ENCODE data around the gene BLVRA.
"Not testable (repeated sequence)": the region's sequence is repeated elsewhere in the genome, so short reads cannot be mapped to it uniquely, and the experiment has no call there.

Gene BLVRA

DNA sequence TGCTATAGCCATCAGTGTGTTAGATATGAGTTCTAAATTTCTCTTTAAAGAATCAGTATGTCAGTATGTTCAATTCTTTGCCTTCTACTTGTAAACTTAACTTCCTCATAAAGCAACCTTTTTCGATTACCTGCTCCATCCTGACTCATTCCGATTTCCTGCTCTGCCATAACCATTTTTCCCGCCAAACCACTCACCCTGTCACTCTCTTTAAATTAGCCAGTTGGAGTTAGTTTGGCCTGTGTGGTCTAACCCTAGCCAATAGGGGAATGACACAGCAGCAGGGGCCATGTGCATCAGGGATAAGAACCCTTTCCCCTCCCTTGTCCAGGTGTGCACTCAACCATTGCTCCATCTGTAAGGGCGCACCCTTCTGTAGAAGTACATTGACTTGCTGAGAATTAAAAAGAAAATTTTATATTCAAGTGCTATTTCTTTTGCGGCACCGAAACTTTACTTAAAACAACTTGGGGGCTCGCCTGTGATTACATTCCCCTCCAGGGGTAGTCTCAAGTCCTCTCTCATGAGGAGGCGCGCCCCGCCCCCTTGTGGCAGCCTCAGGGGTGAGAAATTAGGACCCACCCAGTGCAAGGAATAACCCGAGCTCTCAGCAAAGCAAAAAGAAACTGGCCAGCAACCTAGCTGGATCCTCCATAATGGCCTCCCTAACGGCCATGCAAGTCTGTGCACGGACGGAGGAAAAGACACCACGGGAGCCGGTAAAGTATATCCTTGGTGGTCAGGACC lies 51.9 kb downstream of the BLVRA start:
- not testable (repeated sequence) for DNase-seq

DNA sequence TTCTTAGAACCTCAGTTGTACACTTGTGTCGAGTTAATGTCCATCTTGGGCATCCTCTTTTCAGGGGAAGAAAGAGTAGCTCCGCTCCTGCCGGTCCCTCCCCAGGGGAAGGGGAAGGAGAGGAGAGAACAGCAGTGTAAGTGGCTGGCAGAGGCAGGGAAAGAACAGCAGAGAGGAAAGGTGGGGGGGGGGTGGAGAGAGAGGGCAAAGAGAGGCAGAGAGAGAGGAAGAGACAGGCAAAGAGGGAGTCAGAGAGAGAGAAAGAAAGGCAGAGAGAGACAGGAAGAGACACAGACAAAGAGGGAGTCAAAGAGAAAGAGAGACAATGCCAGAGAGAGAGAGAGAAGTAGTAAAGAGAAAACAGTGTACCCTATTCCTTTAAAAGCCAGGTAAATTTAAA lies 56.9 kb downstream of the BLVRA start:
- no peak for DNase-seq

DNA sequence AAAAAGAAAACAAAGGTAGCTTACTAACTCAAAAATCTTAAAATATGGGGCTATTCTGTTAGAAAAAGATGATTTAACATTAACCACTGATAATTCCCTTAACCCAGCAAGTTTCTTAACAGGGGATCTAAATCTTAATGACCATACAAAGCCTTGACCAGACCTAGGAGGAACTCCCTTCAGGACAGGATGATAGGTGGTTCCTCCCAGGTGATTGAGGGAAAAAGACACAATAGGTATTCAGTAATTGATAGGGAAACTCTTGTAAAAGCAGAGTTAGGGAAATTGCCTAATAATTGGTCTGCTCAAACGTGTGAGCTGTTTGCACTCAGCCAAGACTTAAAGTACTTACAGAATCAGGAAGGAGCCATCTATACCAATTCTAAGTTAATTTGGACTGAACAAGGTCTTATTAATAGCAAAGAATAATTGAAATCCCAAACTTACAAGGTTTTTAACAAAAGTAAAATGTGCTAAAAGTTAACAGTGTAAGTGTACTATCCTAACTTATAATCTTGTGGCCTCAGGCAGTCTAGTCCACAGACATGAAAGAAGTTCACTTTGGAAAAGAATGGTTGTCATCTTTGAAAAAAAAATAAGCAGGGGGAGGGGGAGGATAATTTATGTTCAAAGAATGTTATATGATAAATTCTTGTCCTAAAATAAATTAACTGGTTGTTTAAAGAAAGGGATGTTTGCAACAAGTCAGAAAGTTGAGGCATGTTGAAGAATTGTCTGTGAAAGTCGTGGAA lies 57.7 kb downstream of the BLVRA start:
- not testable (repeated sequence) for DNase-seq

DNA sequence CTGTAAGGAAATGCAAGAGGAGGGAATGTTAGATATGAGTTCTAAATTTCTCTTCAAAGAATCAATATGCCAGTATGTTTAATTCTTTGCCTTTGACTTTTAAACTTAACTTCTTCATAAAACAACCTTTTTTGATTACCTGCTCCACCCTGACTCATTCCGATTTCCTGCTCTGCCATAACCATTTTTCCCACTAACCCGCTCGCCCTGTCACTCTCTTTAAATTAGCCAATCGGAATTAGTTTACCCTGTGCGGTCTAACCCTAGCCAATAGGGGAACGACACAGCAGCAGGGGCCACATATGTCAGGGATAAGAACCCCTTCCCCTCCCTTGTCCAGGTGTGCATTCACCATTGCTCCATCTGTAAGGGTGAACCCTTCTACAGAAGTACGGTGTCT lies 64.9 kb downstream of the BLVRA start:
- DNase-seq: not testable (repeated sequence)

DNA sequence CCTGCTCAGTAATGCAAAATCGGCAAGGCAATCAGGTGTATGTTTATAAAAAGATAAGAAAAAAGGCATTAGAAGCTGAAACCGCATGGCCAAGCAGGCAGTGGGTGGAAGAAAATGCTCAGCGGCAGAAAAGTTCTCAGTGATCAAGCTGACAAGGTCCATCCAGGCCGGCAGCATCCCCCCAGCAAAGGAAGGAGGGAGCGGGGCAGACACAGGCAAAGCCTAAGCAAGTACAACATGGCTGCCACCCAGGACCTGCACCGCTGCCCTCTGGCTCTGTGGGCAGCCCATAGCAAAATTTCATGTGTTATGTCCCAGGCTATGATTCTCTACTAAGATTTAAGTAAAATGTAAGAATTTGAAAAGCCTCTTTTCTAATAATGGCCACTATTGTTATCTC lies 65.5 kb downstream of the BLVRA start:
- DNase-seq: no peak

DNA sequence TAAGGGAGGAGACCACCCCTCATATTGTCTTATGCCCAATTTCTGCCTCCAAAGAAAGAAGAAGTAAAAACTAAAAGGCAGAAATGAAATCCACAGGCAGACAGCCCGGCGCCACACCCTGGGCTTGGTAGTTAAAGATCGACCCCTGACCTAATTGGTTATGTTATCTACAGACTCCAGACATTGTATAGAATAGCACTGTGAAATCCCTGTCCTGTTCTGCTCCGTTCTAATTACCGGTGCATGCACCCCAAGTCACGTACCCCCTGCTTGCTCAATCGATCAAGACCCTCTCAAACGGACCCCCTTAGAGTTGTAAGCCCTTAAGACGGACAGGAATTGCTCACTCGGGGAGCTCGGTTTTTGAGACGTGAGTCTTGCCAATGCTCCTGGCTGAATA lies 66.0 kb downstream of the BLVRA start:
- DNase-seq: not testable (repeated sequence)

DNA sequence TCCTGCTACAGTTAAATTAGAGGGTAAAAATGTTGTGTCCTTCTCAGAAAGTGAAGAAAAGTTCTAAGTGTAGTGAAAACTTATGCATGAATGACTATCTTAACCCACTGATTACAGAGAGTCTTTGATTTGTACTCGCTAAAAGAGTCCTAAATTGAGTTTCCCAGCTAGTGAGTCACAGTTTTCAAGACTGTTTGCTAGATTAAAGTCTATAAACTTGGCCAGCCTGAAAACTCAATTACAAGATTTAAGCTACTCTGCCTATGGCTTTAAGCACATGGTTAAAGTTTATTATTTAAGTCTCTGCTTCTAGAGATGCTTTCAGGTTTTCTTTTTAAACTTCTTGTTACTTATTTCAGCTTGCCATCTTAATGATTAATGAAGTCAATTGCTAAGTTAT lies 66.5 kb downstream of the BLVRA start:
- no peak for DNase-seq

DNA sequence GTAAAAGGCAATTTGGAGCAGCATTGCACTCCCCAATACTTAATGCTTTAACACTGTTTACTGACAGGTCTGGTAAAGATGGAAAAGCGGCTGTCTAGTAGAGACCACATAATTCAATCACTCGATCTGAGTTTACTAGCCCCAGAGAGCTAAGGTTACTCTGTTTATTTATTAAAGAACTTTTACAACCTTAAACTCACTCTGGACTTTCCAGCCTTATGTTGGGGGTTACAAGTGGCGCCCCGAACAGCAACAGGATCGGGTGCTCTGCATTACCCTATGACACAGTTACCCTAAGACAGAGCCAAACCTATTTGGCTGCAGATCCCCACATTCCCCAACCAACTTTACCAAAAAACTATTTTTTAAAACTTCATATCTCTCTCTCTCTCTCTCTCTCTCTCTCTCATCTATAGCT lies 66.9 kb downstream of the BLVRA start:
- no peak for DNase-seq

DNA sequence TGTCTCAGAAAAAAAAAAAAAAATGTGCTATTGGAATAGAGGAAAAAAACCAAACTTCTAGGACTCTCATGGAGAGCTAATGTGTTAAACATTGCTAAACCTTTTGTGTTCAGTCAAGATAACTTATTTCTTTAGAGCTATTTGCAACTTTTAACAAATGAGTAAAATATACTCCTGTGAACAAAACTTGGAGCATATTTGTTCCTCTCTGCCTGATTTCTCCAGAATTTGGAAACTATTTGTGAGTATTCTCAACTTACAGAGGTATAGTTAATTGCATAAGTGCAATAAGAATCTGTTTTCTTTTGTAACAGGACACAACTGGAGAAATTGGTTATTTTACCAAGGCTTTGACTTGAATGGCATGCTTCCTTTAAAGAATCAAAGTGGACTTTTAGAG lies 72.4 kb downstream of the BLVRA start:
- DNase-seq: not testable (repeated sequence)

DNA sequence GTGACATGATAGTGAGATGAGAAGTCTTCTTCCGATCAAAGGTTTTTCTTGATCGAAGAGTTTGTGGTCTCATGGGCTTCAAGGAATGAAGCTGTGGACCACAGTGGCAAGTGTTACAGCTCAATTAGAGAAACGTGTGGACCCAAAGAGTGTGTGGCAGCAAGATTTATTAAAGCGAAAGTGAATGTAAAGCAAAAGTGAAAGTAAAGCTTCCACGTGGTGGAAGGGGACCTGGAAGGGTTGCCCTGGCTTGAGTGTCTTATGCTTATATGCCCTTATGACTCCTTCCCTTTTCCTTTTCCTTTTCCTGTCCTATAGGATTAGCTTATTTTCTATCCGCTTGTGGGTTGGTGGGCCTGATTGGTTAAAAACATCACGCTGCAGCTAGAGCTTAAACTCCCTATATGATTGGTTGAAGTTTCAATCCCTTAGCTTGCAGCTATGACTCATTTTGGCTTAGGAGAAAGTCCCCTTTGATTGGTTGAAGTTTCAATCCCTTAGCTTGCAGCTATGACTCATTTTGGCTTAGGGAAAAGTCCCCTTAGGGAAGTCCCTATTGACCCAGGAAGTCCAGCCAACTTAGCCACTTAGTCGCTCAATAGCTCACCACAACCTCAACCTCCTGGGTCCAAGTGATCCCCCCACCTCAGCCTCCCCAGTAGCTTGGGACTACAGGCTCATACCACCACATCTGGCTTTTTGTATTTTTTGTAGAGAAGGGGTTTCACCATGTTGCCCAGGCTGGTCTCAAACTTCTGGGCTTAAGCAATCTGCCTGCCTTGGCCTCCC lies 76.2 kb downstream of the BLVRA start:
- DNase-seq: no peak

DNA sequence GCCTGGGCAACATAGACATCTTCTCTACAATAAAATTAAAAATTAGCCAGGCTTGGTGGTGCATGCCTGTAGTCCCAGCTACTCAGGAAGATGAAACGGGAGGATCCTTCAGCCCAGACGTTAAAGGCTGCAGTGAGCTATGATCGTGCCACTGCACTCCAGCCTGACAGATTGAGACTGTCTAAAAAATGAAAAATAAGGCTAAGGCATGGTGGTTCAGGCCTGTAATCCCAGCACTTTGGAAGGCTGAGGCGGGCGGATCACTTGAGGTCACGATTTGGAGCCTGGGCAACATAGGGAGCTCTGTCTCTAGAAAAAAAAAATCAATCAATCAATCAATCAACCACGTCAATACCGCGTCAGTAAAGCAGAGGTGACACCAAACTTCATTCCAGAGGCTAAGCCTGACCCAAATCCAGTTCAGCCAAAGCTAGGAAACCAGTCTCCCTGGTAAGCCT lies 79.8 kb downstream of the BLVRA start:
- DNase-seq: no peak

DNA sequence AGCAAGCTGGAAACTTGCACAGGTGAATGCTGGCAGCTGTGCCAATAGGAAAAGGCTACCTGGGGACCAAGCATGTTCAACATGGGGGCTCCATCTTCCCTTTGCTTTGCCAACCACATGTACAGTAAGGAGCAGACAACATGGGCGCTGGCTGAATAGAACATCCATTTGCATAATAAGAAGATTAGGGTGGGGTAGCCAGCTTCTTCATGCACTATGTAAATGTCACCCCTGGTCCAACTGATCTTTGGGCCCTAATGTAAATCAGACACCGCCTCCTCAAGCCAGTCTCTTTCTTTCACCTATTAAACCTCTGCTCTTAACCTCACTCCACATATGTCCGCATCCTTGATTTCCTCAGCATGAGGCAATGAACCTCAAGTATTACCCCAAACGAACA lies 84.8 kb downstream of the BLVRA start:
- DNase-seq: no peak

DNA sequence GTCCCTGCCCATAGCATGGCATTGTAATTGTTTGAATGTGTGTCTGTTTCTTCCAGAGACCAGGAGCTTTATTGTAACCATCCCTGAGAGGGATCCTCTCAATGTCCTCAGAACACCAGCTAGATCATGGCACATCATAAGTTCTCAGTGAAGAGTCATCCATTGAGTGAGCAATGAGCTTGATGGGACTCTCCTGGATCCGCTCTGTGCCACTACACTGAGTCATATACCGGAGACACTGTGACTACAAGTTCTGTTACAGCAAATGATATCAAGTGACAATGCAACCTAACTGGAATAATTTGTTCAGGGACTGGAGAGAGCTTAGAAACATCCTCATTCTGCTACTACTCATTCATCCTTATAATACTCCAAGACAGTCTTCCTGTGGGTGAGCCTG lies 85.8 kb downstream of the BLVRA start:
- DNase-seq: no peak

DNA sequence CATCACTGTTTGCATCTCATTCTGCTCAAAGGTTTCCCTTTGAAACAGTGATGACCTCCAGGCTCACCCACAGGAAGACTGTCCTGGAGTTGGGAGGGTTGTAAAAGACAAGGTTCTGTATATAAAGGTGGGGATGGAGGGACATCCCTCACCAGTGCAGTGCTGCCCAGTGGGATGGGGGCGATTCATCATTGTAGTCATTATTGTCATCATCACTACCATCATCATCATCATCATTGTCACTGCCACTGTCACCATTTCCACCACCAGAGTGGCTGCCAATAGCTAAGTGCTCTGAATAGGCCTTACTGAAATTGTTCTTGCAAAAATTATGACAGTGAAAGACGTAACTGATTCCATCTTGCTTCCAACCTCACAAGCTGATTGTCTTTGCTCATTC lies 86.2 kb downstream of the BLVRA start:
- no peak for DNase-seq

DNA sequence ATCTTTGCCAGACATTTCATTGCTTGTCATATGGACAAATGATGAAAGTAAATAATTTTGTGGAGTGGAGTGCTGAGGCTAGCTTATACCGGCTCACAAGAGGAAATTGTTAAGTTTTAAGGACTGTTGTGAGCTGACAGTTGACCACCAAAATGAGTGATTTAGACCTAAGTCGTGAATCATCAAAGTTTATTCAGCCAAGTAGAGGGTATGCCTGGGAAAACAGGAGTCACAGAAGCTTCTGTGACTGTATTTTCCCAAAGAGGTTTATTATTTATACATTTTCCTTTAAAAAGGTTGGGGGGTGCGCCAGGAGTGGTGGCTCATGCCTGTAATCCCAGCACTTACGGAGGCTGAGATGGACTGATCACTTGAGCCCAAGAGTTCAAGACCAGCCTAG lies 89.0 kb downstream of the BLVRA start:
- DNase-seq: no peak

DNA sequence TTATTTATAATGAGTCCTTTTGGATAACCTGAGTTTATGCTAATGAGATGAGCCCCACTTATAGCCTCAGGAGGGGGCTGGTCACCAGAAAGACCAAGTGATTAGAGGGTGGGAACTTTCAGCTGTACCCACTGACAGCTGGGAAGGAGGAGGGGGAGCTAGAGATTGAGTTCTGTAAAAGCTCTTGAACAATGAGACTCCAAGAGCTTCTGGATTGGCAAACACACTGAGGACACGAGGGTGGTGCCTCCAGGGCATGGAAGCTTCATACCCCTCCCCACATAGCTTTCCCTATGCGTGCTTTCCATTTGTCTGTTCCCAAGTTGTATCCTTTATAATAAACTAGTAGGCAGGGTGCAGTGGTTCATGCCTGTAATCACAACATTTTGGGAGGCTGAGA lies 90.6 kb downstream of the BLVRA start:
- no peak for DNase-seq

DNA sequence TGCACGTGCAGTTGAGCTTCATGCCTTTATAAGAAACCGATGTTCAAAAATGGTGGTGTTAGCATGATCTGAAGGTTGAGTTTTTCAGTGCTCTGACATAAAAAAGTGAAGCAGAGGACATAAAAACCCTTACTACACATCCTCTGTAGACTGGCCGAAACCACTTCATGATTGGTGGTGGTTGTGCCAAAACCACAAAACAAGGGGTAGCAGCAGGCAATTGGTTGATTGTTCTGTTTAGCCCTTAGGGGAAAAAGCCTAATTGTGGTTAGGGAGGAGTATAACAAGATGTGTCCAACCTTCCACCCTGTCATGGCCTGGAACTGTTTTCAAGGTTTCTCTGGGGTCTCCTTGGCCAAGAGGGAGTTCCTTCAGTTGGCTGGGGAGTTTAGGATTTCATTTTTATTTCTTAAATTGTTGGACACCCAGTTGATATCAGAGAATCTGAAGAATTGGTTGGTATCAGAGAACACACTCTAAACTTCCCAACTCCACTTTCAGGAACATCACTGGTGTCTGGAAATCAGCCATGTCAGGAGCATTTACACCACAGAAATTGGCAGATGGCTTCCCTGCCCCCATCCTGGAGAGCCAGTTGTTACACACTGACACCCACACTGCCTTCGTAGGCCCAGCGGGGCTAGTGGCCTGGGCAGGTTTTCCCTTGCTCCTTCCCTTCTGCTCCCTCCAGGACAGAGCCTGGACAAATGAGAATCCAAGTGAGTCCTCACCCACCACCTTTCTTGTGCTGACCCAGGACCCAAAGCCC lies 92.1 kb downstream of the BLVRA start:
- DNase-seq: no peak

DNA sequence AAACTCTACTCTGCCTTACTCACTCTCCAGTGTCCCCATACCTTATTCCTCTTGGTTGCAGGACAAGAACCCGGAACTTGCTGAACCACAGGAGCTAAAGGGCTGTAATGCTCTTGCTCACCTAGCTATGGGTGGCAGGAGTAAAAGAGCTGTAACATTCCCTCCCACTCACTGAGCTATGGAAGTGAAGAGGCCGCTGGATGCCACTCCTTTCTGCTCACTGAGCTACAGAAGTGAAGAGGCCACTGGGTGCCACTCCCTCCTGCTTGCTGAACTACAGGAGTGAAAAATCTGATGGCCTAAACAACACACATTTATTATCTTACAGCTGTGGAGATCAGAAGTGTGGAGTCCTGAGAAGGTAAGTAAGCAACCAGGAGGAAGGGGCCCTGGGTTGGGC lies 93.3 kb downstream of the BLVRA start:
- no peak for DNase-seq

DNA sequence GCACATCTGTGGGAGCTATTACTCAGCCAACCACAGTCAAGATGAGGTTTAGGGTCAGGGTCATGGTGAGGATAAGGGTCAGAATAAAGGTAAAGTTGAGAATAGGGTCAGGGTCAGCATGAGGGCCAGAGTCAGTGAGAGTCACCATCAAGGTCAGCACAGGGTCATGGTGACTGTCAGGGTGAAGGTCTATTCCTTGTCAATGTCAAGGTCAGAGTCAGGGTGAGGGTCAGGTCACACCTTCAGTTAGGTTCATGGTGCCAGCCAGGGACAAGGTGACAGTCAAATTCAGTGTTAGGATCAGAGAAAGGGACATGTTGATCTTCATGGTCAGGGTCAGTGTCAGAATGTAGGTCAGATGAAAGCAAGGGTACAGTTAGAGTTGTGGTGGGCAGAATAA lies 96.7 kb downstream of the BLVRA start:
- DNase-seq: no peak

DNA sequence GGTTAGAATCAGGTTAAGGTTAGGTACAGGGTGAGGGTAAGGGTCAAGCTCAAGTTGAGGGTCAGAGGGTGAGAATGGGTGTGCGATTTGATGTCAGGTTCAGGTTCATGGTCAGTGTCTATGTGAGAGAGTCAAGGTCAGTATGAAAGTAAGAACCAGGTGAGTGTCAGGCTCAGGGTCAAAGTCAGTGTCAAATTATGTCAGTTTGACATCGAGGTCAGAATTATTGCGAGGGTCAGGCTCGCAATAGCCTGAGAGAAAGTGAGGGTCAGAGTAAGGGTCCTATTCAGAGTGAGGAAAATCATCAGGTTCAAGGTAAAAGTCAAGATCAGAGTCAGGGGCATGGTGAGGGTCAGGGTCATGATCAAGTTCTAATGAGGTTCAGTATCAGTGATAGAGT lies 97.8 kb downstream of the BLVRA start:
- DNase-seq: no peak
